Neural cell (in vitro differentiated cells): ENCODE measurements around the gene SCNN1G. TPM values are rescaled to one million over a fixed set of nuclear protein-coding genes. Genes with fewer than 3 reads are reported as not detected.

Source experiments
- H2AFZ ChIP-seq: fragments of 200-600, 300-800 bp; sonication (generic), shearing (Covaris generic); 2 replicates; pipeline ENCODE4 v1.6.0; 2014; ENCODE audit warnings: low read depth, mild to moderate bottlenecking, antibody characterized with exemption, low read length, moderate library complexity
- H3F3A ChIP-seq: fragments of 200-600 bp; shearing (Covaris generic); 2 replicates; pipeline ENCODE4 v1.6.1; 2016; ENCODE audit warnings: mild to moderate bottlenecking, moderate library complexity, mixed read lengths, antibody characterized with exemption, low read length; ENCODE audit not compliant: insufficient read depth, poor library complexity, severe bottlenecking
- H3K27ac ChIP-seq: fragments of 200-600, 300-800 bp; sonication (generic), shearing (Covaris generic); 2 replicates; pipeline ENCODE4 v1.5.1; 2014; ENCODE audit warnings: mild to moderate bottlenecking, low read length, moderate library complexity
- H3K27me3 ChIP-seq: fragments of 300-800, 200-600 bp; sonication (generic), shearing (Covaris generic); 2 replicates; pipeline ENCODE4 v1.6.0; 2014; ENCODE audit warnings: mild to moderate bottlenecking, low read depth, low read length, moderate library complexity; ENCODE audit not compliant: insufficient read depth
- H3K36me3 ChIP-seq: fragments of 300-800, 200-600 bp; sonication (generic), shearing (Covaris generic); 2 replicates; pipeline ENCODE4 v1.5.1; 2014; ENCODE audit warnings: mild to moderate bottlenecking, antibody characterized with exemption, low read length, moderate library complexity; ENCODE audit not compliant: insufficient read depth
- H3K4me2 ChIP-seq: fragments of 300-800, 200-600 bp; sonication (generic), shearing (Covaris generic); 2 replicates; pipeline ENCODE4 v1.6.0; 2014; ENCODE audit warnings: mild to moderate bottlenecking, low read length
- H3K4me3 ChIP-seq: fragments of 300-800, 200-600 bp; sonication (generic), shearing (Covaris generic); 2 replicates; pipeline ENCODE4 v1.5.1; 2014; ENCODE audit warnings: mild to moderate bottlenecking, low read length, moderate library complexity
- H3K79me2 ChIP-seq: fragments of 200-600 bp; shearing (Covaris generic); replicated peaks from 2 replicates; pipeline ENCODE4 v1.6.0; 2014; ENCODE audit warnings: mild to moderate bottlenecking, low read length, moderate library complexity; ENCODE audit not compliant: insufficient read depth
- H3K9ac ChIP-seq: fragments of 300-800, 200-600 bp; sonication (generic), shearing (Covaris generic); 2 replicates; pipeline ENCODE4 v1.6.1; 2016; ENCODE audit warnings: mild to moderate bottlenecking, low read length, mixed read lengths
- H3K9me2 ChIP-seq: fragments of 200-600 bp; shearing (Covaris generic); 2 replicates; pipeline ENCODE4 v1.6.1; 2016; ENCODE audit warnings: mild to moderate bottlenecking, low read length, mixed read lengths; ENCODE audit not compliant: insufficient read depth
- H3K9me3 ChIP-seq: fragments of 200-600, 300-800 bp; sonication (generic), shearing (Covaris generic); 2 replicates; pipeline ENCODE4 v1.6.1; 2016; ENCODE audit warnings: mild to moderate bottlenecking, mixed run types, low read length, moderate library complexity, mixed read lengths
- H4K20me1 ChIP-seq: fragments of 200-600 bp; shearing (Covaris generic); 2 replicates; pipeline ENCODE4 v1.6.1; 2016; ENCODE audit warnings: mild to moderate bottlenecking, mixed run types; ENCODE audit not compliant: insufficient read depth
- EP300 ChIP-seq: fragments of 450-650 bp; conservative IDR thresholded peaks from 2 replicates; pipeline ENCODE4 v1.6.1; 2014; ENCODE audit warnings: antibody characterized with exemption, mild to moderate bottlenecking, moderate library complexity; ENCODE audit not compliant: poor library complexity, severe bottlenecking
- EZH2 ChIP-seq: fragments of 200-600, 300-800 bp; shearing (Covaris generic), sonication (generic); IDR thresholded peaks from 2 replicates; pipeline ENCODE4 v1.6.1; 2014; ENCODE audit warnings: antibody characterized with exemption, low read length, borderline replicate concordance, mild to moderate bottlenecking; ENCODE audit not compliant: insufficient read depth, poor library complexity, severe bottlenecking
- MXI1 ChIP-seq: fragments of 450-650 bp; conservative IDR thresholded peaks from 2 replicates; pipeline ENCODE4 v1.6.1; 2014; ENCODE audit warnings: antibody characterized with exemption, mild to moderate bottlenecking; ENCODE audit not compliant: poor library complexity, severe bottlenecking
- POLR2AphosphoS5 ChIP-seq: IDR thresholded peaks from 2 replicates; pipeline ENCODE4 v1.6.1; 2012
- RAD21 ChIP-seq: fragments of 450-650 bp; conservative IDR thresholded peaks from 2 replicates; pipeline ENCODE4 v1.6.1; 2014; ENCODE audit warnings: antibody characterized with exemption, mild to moderate bottlenecking, moderate library complexity
- SMC3 ChIP-seq: fragments of 450-650 bp; conservative IDR thresholded peaks from 2 replicates; pipeline ENCODE4 v1.6.1; 2014; ENCODE audit warnings: antibody characterized with exemption, mild to moderate bottlenecking, moderate library complexity; ENCODE audit not compliant: poor library complexity
- TAF1 ChIP-seq: IDR thresholded peaks from 2 replicates; pipeline ENCODE4 v1.6.1; 2012; ENCODE audit warnings: low read depth
- polyA plus RNA-seq: library from polyadenylated mRNA; depleted of rRNA; stranded (reverse); fragments of >200 nt; gene quantifications from 2 replicates; pipeline ENCODE4 v1.2.3, GENCODE V29; 2014
- TF ChIP-seq, protein P1 (sequence below): IDR thresholded peaks from 2 replicates; pipeline ENCODE4 v1.6.1; 2012; ENCODE audit warnings: borderline replicate concordance
- TF ChIP-seq, protein P2 (sequence below): fragments of 450-650 bp; IDR thresholded peaks from 2 replicates; pipeline ENCODE4 v1.5.1; 2014; ENCODE audit warnings: antibody characterized with exemption, mild to moderate bottlenecking, moderate library complexity; ENCODE audit not compliant: poor library complexity, severe bottlenecking

The SCNN1G gene
- polyA plus RNA-seq, 1 donor from 2014 or later: not detected

DNA sequence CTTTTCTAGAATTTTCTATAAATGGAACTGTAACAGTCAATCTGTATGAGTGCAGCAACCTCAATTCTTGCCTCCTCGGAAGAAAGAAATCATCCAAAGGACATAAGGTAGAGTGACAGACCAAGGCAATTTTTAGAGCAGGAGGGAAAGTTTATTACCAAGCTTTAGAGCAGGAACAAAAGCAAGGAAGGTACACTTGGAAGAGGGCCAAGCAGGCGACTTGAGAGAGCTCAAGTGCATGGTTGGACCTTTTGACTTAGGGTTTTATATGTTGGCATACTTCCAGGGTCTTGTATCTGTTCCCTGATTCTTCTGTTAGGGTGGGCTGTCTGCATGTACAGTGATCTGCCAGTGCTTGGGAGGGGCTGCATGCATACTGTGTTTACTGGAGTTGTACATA, 50.3 kb downstream of the SCNN1G start:
- Histone ChIP-seq H3K4me2 (no peak overlapping the region), H3F3A (no peaks in the 10 kb centered on the region), H4K20me1 (no peaks in the 10 kb centered on the region), H3K27me3 (no peaks in the 10 kb centered on the region), H3K36me3 (no peaks in the 10 kb centered on the region), H3K79me2 (no peaks in the 10 kb centered on the region), H3K27ac (no peak overlapping the region), H3K9me3 (no peaks in the 10 kb centered on the region), H3K4me3 (no peak overlapping the region), H3K9me2 (no peaks in the 10 kb centered on the region), H2AFZ (no peak overlapping the region), H3K9ac (no peak overlapping the region)
- TF ChIP-seq POLR2AphosphoS5 (no peak), SMC3 (no peak), RAD21 (no peak), EZH2 (no peak), TAF1 (no peak), MXI1 (no peak), EP300 (no peak)
- TF ChIP-seq, protein P1, sequence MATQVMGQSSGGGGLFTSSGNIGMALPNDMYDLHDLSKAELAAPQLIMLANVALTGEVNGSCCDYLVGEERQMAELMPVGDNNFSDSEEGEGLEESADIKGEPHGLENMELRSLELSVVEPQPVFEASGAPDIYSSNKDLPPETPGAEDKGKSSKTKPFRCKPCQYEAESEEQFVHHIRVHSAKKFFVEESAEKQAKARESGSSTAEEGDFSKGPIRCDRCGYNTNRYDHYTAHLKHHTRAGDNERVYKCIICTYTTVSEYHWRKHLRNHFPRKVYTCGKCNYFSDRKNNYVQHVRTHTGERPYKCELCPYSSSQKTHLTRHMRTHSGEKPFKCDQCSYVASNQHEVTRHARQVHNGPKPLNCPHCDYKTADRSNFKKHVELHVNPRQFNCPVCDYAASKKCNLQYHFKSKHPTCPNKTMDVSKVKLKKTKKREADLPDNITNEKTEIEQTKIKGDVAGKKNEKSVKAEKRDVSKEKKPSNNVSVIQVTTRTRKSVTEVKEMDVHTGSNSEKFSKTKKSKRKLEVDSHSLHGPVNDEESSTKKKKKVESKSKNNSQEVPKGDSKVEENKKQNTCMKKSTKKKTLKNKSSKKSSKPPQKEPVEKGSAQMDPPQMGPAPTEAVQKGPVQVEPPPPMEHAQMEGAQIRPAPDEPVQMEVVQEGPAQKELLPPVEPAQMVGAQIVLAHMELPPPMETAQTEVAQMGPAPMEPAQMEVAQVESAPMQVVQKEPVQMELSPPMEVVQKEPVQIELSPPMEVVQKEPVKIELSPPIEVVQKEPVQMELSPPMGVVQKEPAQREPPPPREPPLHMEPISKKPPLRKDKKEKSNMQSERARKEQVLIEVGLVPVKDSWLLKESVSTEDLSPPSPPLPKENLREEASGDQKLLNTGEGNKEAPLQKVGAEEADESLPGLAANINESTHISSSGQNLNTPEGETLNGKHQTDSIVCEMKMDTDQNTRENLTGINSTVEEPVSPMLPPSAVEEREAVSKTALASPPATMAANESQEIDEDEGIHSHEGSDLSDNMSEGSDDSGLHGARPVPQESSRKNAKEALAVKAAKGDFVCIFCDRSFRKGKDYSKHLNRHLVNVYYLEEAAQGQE: no peak
- TF ChIP-seq, protein P2, sequence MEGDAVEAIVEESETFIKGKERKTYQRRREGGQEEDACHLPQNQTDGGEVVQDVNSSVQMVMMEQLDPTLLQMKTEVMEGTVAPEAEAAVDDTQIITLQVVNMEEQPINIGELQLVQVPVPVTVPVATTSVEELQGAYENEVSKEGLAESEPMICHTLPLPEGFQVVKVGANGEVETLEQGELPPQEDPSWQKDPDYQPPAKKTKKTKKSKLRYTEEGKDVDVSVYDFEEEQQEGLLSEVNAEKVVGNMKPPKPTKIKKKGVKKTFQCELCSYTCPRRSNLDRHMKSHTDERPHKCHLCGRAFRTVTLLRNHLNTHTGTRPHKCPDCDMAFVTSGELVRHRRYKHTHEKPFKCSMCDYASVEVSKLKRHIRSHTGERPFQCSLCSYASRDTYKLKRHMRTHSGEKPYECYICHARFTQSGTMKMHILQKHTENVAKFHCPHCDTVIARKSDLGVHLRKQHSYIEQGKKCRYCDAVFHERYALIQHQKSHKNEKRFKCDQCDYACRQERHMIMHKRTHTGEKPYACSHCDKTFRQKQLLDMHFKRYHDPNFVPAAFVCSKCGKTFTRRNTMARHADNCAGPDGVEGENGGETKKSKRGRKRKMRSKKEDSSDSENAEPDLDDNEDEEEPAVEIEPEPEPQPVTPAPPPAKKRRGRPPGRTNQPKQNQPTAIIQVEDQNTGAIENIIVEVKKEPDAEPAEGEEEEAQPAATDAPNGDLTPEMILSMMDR: no peak

DNA sequence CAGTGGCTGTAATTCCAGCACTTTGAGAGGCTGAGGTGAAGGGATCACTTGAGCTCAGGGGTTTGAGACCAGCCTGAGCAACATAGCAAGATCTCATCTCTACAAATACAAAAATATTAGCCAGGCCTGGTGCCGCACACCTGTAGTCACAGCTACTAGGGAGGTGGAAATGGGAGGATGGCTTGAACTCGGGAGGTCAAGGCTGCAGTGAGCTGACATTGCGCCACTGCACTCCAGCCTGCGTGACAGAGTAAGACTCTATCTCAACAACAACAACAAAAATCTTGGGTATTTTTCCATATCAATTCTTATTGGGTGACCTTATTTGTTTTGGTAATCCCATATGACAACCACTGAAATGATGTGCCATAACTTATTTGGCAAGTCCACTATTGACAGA, 52.6 kb downstream of the SCNN1G start:
- no peaks in the 10 kb centered on the region for H3F3A ChIP-seq
- no peaks in the 10 kb centered on the region for H4K20me1 ChIP-seq
- TF ChIP-seq EZH2 (no peak), MXI1 (no peak), TAF1 (no peak), SMC3 (no peak), RAD21 (no peak), POLR2AphosphoS5 (no peak)
- no peaks in the 10 kb centered on the region for H3K9me2 ChIP-seq
- no peak overlapping the region for H2AFZ ChIP-seq
- no peaks in the 10 kb centered on the region for H3K27me3 ChIP-seq
- H3K4me3 ChIP-seq: no peak overlapping the region
- H3K27ac ChIP-seq: no peak overlapping the region
- no peak overlapping the region for H3K9ac ChIP-seq
- no peaks in the 10 kb centered on the region for H3K9me3 ChIP-seq
- no peak overlapping the region for H3K4me2 ChIP-seq
- H3K79me2 ChIP-seq: no peaks in the 10 kb centered on the region
- H3K36me3 ChIP-seq: no peaks in the 10 kb centered on the region

DNA sequence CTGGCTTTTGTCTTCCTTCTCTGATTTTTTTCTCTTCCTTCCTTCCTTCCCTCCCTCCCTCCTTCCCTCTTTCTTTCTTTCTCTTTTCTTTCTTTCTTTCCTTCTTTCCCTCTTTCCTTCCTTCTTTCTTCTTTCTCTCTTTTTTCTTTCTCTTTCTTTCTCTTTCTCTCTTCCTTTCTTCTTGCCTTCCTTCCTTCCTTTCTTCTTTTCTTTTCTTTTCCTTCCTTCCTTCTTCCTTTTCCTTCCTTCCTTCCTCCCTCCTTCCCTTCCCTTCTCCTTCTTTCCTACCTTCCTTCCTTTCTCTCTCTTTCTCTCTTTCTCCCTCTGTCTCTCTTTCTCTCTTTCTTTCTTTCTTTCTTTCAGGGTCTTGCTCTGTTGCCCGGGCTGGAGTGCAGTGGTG, 54.4 kb downstream of the SCNN1G start:
- H3K9ac ChIP-seq: no peak overlapping the region

More for the DNA sequence above, 54.4 kb downstream of the SCNN1G start:
- Histone ChIP-seq H3K27ac (no peak overlapping the region), H3K9me3 (no peaks in the 10 kb centered on the region), H3K4me2 (no peak overlapping the region), H4K20me1 (no peaks in the 10 kb centered on the region), H3K4me3 (no peak overlapping the region), H3F3A (no peaks in the 10 kb centered on the region), H3K27me3 (no peaks in the 10 kb centered on the region), H3K79me2 (no peaks in the 10 kb centered on the region), H3K36me3 (no peaks in the 10 kb centered on the region), H2AFZ (no peak overlapping the region), H3K9me2 (no peaks in the 10 kb centered on the region)
- TF ChIP-seq SMC3 (no peak), EZH2 (no peak), EP300 (no peak)
- TF ChIP-seq, protein P1: no peak
